SK-N-DZ (cell line): Measurements from ENCODE around the gene KRTAP5-3. TPM values are rescaled to one million over a fixed set of nuclear protein-coding genes. Genes with fewer than 3 reads are reported as not detected.
"Not testable (repeated sequence)": the region's sequence is repeated elsewhere in the genome, so short reads cannot be mapped to it uniquely, and the experiment has no call there.

ENCODE experiments used
- DNase-seq: peaks from one replicate; pipeline ENCODE4 v3.0.0-alpha.2; 2015; ENCODE audit warnings: low spot score
- polyA plus RNA-seq, 2 experiments: library from polyadenylated mRNA; depleted of rRNA; stranded (reverse); fragments of >200 nt; gene quantifications; 2 replicates each; pipeline ENCODE4 v1.2.3, GENCODE V29; 2014

Gene KRTAP5-3
- polyA plus RNA-seq (2014; cell fraction: cytosol; rRNA removed) = not detected in 2 replicates
- not detected in 2 replicates for polyA plus RNA-seq (2014; cell fraction: nucleus; rRNA removed)

GRCh38 chr11:1608363-1608762 lies at the start of gene KRTAP5-3:
TSS of gene KRTAP5-3 (minus strand) at chr11:1608463. CDS start at chr11:1608385, 78 bp downstream.
- DNase-seq = no peak

DNA sequence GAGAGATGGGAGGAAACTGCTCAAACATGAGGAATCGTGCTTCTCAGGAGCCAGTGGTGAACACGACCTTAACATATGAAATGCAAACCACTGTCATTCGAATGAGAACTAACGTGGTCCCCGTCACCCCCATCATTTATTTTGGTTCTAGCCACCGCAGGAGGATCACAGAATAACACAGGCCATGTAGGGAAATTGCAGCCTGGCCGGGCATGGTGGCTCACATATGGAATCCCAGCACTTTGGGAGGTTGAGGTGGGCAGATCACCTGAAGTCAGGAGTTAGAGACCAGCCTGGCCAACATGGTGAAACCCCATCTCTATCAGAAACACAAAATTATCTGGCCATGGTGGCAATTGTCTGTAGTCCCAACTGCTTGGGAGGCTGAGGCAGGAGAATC lies 48.4 kb upstream of the KRTAP5-3 start:
- DNase-seq = no peak

- no peak for DNase-seq
Observed at GRCh38 chr11:1656061-1656441, 47.8 kb upstream of the KRTAP5-3 start.

GRCh38 chr11:1655168-1656060 lies 47.2 kb upstream of the KRTAP5-3 start:
- no peak for DNase-seq

- no peak for DNase-seq
Observed at GRCh38 chr11:1654388-1655167, 46.3 kb upstream of the KRTAP5-3 start.

GRCh38 chr11:1653541-1654387 lies 45.5 kb upstream of the KRTAP5-3 start:
- DNase-seq = no peak

GRCh38 chr11:1652771-1653540 lies 44.7 kb upstream of the KRTAP5-3 start:
- DNase-seq = peak; percentile 34

GRCh38 chr11:1652442-1652770 lies 44.1 kb upstream of the KRTAP5-3 start:
- no peak for DNase-seq

- DNase-seq = no peak
Observed at GRCh38 chr11:1652026-1652425, 43.8 kb upstream of the KRTAP5-3 start.

- no peak for DNase-seq
Observed at GRCh38 chr11:1651411-1651980, 43.2 kb upstream of the KRTAP5-3 start.

DNA sequence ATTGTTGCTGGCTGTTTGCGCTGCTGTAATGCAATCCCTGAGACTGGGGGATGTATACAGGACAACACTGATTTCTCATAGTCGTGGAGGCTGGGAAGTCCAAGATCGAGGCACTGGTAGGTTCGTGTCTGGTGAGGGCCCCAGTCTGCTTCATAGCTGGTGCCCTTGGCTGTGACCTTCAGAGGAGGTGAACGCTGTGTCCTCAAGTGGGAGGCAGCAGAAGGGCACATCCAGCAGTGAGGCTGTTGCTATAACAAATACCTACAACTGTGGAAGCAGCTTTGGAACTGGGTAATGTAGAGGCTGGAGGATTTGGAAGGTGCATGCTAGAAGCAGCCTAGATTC lies 42.6 kb upstream of the KRTAP5-3 start:
- DNase-seq = no peak

- DNase-seq = no peak
Observed at GRCh38 chr11:1650034-1650917, 42.0 kb upstream of the KRTAP5-3 start.

GRCh38 chr11:1648653-1649420 lies 40.6 kb upstream of the KRTAP5-3 start:
- DNase-seq = no peak

DNA sequence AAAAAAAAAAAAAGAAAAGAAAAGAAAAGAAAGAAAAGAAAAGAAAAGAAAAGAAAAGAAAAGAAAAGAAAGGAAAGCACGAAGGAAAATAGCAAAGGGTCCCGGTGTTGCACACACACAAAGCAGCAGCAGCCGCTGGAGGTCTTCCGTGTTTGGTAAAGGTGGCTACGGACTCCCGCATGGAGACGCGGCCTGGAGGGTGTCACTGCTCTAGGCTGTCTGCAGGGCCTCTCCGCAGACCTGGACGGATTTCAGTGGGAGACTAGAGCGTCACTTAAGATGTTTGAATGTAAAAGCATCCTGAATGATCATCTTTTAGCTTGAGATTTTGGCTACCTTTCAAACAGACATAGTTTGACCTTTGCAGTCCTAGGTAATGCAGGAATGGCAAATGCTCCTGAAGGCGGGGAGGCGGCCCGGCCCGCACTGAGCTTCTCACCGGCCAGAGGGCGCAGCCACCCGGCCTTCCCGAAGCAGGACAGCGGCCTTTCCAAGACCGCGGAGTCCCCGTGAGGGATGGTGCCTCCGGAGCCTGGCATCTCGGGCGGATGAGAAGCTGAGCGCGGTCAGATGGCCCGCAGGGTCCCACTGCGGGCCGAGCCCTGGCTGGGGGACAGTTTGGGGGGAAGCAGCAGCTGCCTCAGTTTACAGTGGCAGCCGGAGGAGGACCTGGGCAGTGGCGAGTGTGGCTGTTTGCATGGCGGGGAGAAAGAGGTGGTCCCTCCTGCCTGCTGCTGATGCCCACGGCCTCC lies 39.8 kb upstream of the KRTAP5-3 start:
- no peak for DNase-seq

- DNase-seq = not testable (repeated sequence)
Observed at GRCh38 chr11:1646540-1646939, 38.3 kb upstream of the KRTAP5-3 start.

- no peak for DNase-seq
Observed at GRCh38 chr11:1645357-1645821, 37.1 kb upstream of the KRTAP5-3 start.

DNA sequence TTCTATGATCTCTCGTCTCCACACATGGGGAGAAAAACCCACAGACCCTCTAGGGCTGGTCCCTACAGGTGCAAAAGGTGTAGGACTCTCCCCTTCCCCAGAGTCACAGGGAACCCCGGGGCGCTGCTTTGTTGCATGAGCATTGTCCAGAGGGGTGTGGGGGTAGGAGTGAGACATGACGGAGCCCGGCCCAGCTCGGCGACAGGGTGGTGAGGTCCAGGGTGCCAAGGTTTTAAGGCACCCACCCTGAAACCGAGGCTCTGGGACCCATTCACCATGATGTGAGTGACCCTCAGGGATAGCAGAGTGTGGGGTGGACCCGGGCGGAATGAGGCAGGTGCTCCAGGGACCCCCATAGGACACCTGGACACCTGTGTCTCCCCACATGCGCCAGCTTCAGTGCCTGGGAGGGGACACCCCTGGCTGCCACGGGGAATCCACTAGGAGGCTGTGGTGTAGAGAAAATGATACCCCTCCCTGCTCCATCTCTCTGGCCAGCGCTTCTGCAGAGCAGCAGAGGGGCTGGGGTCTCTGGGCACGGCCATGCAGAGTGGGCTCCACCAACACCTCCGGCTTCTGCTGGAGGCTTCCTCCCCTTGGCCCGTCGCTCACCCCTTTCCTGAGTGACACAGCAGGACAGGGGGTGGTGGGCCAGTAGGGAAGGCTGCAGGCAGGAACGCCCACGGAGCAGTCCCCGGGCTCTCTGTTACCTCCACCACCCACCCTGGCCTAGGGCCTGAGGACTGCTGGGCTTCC lies 36.5 kb upstream of the KRTAP5-3 start:
- DNase-seq = no peak
